Activated CD4-positive, alpha-beta T cell treated with anti-CD3 and anti-CD28 coated beads, Interleukin-2, Interleukin-4, amounts not matched to agents 100 ng/mL and 50 ng/mL, durations not matched to agents 16 hours and 8 hours (primary cell): ENCODE measurements around the gene NPSR1.

Source experiments
- DNase-seq: peaks from one replicate; pipeline ENCODE4 v3.0.0-alpha.2; 2020; ENCODE audit warnings: low spot score

NPSR1 gene

GRCh38 chr7:34720289-34720688 lies 62.3 kb downstream of the NPSR1 start:
- DNase-seq: no peak

DNA sequence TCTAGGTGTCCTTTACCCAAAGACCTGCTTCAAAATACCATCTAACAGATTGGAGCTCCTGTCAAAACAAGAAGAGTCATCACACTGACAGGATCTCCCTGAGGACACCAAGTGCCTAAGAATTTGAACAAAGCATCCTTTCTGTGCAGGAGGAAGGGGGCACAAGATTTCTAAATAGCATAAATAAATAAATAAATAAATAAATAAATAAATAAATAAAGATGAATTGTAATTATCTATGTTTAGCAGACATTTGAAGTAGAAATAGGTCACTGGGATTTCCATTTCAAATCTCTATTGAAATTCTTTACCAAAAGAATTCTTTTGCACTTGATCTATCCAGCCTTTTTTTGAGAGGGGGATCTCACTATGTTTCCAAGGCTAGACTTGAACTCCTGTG lies 65.3 kb downstream of the NPSR1 start:
- no peak for DNase-seq

DNA sequence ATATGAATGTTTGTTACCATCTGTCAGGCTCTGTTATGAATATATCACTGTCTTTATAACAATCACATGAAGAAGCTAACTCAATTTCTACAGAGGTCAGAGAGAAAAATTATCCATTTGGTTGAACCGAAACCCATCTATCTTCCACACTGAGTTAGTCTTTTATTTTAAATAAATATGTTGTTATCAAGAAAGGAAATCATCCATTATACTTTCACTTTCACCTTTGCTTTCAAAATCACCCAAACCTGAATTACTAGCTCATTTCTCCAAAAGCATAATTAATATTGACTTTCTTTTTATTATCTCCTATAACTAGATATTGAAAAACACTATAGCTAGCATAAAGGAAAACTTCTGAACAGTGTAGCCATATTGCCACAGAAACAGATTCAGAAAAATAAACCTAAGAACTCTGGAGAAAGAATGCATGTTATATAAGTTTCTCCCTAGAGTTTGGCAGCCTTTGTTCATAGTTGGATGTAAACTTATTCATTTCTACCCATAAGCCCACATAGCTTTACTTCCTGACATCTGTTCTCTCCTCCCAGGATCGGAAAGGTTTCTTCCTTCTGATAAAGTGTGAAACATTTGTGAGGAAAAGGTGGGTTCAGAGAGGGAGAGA lies 66.0 kb downstream of the NPSR1 start:
- no peak for DNase-seq

DNA sequence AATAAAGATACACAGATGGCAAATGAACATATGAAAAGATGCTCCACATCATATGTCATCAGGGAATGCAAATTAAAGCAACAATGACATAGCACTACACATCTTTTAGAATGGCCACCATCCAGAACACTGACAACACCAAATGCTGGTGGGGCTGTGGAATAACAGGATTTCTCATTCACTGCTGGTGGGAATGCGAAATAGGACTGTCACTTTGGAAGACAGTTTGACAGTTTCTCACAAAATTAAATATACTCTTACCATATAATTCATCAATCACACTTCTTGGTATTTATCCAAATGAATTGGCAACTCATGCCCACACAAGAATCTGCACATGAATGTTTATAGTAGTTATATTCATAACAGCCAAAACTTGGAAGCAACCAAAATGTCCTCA lies 68.2 kb downstream of the NPSR1 start:
- DNase-seq: no peak

DNA sequence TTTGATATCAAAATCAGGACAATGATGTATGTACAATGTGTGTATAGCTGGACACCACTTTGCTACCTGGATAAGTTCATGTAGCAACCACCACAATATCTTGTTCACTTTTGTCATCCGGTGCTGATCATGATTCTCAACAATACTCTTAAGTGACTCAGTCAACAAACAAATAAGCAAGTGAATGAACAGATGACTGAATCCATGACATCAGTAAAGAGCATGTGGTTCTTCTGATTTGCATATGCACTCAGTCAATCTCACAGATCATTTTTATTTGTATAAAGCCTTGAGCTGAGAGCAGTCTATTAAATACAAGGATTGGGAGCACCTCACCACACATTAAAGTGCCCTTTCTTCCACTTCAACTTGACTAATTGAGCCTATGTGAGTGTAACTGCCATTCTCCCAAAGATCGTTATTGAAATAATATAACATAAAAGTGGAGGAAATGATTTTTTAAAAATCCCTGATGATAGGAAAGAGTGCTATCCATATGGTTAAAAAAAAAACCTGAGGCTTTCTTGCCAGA lies 69.5 kb downstream of the NPSR1 start:
- no peak for DNase-seq

DNA sequence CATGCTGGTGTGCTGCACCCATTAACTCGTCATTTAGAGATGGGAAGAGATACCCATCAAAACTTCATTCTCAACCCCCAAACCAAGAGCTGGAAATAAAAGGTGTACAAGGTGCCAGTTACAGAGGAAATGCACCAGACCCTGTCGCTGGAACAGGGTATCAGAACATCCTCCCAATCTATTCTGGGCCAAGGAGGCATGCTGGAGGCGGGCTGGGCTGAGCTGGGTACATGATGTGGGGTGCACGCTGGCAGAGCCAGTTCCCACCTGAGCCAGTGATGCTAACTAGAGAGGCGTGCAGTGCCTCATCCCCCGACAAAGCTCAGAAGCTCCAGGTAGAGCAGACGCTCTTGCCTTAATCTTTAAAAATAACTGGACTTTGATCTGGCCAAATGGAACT lies 70.1 kb downstream of the NPSR1 start:
- no peak for DNase-seq

GRCh38 chr7:34734771-34735170 lies 76.8 kb downstream of the NPSR1 start:
- DNase-seq: no peak

DNA sequence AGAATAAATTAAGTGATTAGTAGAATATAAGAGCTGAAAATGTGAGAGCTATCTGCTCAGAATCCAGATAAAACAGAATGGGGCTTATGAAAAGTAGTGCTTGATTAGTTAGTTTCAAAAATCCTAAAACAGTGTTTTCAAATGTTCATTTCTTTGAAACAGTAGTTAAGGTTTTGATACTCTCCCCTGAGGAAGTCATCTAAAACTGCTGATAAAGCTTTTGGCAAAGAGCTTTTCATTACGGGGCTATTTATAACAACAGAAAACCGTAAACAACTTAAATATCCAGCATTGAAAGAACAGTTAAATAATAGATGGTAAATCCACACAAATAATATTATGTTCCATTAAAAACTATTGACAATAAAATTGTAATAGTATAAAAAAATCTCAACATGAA lies 77.5 kb downstream of the NPSR1 start:
- DNase-seq: no peak

GRCh38 chr7:34739651-34740300 lies 81.8 kb downstream of the NPSR1 start:
- DNase-seq: no peak

GRCh38 chr7:34740840-34741239 lies 82.8 kb downstream of the NPSR1 start:
- no peak for DNase-seq

- no peak for DNase-seq
Observed at GRCh38 chr7:34747176-34747781, 89.3 kb downstream of the NPSR1 start.

DNA sequence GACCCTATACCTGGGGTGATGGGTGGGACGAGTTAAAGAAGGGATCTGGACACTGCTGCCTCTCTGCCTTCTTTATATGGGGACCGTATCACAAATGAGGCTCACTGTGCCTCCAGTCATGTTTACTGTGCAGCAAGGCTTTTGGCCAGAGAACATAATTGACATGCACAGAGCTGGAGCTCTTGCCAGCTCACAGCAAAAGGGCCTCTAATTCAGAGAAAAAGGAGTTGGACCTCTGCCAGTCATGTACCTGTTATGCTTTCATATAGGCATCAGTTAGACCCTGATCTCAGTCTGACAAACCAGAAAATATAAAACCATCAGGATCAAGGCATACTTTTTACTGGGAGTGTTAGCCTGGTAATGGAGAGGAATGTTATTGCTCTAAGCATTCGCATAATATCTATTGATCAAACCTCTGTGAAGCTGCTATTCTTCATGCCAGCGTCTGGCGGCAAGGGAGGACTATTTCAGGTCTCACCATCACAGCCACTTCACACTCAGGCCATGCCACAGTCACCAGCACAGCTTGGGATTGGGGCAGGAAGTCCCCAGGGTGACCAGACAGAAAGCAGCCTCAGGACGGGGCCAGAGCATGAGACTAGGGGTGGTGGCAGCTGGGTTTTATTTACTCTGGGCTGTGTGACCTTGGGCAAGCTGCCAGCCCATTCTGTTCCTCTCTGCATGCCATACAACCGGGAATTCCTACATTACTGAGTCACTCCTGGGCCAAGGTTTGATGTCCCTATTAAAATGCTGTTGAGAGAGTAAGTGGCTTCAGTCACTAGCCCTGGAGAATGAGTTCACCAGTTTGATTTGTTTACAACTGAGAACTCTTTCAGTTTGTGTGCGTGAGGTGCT lies 90.1 kb downstream of the NPSR1 start:
- no peak for DNase-seq

DNA sequence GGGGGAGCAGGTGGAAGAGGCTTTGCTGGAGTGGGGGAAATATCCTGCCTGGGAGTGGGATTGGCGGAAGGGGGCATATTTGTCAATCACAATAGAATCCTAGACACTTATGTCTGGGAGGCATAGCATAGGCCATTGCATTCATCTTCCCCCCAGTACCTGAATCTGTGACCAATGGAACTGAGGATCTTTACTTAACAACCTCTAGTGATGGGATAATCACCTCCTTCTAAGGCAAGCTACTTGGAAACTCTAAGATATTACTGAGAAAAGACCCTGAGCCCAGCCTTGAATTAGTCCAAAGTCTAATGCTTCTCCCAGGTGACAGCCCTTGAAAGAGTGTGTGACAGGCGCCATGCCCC lies 90.7 kb downstream of the NPSR1 start:
- no peak for DNase-seq

DNA sequence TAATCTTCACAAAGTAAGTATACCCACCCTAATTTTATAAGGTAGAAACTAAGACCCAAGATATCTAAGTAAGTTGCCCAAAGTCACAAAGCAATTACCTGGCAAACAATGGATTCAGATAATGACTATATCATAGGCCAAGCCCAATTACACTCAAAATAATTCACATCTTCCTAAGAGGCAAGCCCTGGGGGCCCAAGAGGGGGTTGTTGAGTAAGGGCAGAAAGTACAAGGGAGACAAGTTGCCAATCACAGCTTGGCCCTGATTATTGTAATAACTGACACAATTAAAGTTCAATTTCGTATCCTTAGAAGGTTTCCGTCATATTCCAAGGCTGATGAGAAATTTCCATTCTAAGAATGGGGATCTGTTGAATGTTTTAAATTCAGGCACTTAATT lies 91.4 kb downstream of the NPSR1 start:
- no peak for DNase-seq

- DNase-seq: no peak
Observed at GRCh38 chr7:34750209-34750608, 92.2 kb downstream of the NPSR1 start.

GRCh38 chr7:34750636-34751035 lies 92.6 kb downstream of the NPSR1 start:
- no peak for DNase-seq

DNA sequence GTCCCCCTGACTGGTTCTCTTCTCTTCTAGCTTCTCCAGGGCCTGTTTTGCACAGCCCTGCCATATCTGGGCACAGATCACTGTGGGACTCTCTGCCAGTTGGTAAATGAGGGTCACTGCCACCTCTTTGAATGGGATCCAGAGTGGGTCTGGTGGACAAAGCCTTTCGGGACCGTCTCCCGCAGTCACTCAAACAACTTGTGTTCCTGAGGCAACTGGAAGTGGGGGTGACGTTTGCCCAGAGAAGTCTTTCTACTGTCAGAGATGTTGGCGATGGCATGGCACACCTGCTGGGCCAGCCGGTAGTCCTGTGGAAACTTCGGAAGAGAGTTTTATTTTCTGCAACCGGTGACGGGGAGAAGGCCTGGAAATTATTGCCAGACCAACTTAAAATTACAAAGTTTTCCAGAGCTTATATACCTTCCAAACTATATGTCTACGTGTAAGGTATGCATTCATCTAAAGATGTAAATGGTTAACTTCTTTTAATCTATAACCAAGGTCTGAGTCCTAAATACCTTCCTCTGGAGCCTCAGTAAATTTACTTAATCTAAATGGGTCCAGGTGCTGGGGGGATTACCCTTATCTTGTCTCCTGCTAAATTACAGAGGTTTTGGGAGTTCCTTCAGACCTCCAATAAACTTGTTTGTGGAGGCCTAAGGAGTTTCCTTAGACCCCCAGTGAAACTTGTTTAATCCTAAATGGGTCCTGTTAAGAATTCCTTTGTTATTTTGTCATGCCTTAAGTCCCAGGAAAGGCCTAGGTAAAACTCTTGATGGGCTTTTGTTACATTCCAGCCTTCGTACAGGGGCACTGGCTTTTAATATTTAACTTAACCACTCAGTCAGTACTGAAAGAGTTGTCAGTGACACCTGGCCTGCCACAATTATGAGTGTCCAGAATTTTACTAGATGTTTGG lies 94.0 kb downstream of the NPSR1 start:
- DNase-seq: no peak

DNA sequence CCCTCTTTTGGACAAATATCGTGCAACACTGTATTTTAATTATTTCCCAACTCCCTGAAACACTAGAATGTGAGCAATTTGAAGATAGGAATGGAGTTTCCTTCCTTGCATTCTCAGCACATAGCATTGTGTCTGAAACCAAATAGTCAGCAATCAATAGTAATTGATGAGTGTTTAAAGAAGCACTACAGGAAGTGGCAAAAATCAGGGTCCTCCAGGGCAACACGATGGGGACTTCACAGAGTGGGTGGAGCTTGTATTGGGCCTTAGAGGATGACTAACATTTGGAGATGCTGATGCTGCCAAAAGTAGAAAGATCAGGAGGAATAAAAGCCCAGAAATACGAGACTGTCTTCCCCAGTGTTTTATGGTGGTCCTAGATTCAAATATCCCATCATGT lies 94.9 kb downstream of the NPSR1 start:
- DNase-seq: no peak

DNA sequence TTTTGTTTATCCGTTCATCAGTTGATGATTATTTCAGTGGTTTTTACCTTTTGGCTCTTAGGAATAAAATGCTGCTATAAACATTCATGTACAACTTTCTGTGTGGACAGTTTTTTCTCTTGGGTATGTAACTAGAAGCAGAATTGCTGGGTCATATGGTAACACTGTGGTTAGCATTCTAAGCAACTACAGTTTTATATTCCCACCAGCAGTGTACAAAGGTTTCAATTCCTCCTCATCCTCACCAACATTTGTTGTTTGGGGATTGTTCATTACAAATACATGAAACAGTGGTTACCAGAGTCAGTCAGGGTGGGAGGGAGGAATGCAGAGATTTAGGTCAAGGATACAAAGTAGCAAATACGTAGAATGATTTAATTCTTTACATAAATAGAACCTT lies 97.0 kb downstream of the NPSR1 start:
- no peak for DNase-seq

DNA sequence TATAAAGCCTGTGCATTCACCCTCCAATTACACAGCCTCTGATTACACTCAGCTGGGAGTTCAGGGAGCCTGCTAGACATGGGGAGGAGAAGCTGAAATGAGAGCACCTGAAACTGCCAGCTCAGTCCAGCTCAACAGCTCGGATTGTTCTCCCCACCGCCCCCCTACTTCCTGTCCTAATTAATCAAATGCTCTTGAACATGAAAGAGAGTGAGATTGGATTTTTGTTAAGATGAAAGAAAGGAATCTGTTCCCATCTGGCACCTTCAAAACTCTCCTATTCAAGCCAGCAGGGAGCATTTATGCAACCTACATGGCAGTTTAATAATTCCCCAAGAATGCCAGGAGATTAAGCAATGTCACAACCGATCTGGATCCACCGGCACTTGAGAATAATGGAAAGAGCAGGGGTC lies 98.0 kb downstream of the NPSR1 start:
- DNase-seq: no peak

DNA sequence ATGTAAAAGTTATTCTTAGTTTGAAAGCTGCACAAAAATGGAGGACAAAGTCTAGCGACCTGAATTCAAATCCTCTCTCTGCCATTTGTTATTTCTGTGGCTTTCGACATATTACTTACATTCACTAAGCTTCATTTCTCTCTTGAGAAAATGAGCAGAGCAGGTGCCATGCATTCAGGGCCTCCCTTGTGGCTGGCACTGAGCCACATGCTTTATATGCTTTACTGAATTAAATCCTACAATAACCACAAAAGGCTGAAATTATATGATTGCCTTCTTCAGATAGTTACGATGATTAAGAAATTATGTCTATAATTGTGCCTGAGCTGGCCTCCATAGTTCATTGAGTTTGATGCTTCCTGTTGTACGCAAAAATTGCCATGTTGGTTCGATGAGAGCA lies 98.7 kb downstream of the NPSR1 start:
- no peak for DNase-seq
